Measurements from ENCODE around the gene APLF.

Gene APLF

DNA sequence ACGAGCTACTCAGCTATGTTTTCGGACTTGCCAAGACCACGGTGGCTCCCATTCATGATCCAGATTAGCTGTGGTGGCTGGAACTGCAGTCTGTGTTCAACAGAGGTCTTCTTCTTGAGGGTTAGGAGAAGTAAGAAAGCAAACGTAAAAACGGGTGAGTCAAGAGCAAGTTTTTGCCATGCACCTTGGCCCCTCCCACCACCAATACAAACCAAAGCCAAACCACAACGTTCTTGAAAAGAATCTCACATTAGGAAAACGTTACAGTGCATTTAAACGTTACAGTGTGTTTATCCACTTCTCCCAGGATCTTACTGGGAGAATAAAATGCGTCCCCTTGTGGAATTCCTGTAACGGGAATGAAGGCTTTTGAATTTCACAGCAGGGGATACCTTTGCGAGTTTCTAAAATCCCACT is 1.0 kb upstream of the APLF start:
- Histone ChIP-seq H3K4me3 (ENCODE audit: low read length) (peak overlapping the region; percentile 87), H3K9me3 (replicated peaks; ENCODE audit: insufficient read depth, low read length) (no peaks in the 10 kb centered on the region), H3K4me1 (ENCODE audit: low read length) (peaks cover 26% of the 10 kb centered on the region), H3K36me3 (replicated peaks; ENCODE audit: insufficient read depth, low read length) (no peaks in the 10 kb centered on the region), H3K9ac (ENCODE audit: low read length) (peak overlapping the region; percentile 74), H3K4me2 (ENCODE audit: low read depth, low read length) (peak overlapping the region; percentile 80), H3K79me2 (ENCODE audit: low read length) (peaks cover 12% of the 10 kb centered on the region), H3K9me2 (replicated peaks; ENCODE audit: insufficient read depth, low read length) (no peaks in the 10 kb centered on the region), H3F3A (ENCODE audit: insufficient read depth, low read length) (peaks cover 23% of the 10 kb centered on the region), H4K20me1 (ENCODE audit: insufficient read depth, low read length) (no peaks in the 10 kb centered on the region), H2AFZ (ENCODE audit: low read length) (peak overlapping the region; percentile 86), H3K27ac (ENCODE audit: low read length) (peak overlapping the region; percentile 69; the same call in 1 of the 2 replicates), H3K27me3 (replicated peaks; ENCODE audit: insufficient read depth, low read length) (no peaks in the 10 kb centered on the region)
- no peak for TF ChIP-seq EZH2phosphoT487 (IDR thresholded peaks at IDR 0.05; ENCODE audit: low read length)
- TF ChIP-seq EZH2 (optimal IDR thresholded peaks at IDR 0.05; ENCODE audit: low read depth, low read length), result no peak
- TF ChIP-seq, protein P1, sequence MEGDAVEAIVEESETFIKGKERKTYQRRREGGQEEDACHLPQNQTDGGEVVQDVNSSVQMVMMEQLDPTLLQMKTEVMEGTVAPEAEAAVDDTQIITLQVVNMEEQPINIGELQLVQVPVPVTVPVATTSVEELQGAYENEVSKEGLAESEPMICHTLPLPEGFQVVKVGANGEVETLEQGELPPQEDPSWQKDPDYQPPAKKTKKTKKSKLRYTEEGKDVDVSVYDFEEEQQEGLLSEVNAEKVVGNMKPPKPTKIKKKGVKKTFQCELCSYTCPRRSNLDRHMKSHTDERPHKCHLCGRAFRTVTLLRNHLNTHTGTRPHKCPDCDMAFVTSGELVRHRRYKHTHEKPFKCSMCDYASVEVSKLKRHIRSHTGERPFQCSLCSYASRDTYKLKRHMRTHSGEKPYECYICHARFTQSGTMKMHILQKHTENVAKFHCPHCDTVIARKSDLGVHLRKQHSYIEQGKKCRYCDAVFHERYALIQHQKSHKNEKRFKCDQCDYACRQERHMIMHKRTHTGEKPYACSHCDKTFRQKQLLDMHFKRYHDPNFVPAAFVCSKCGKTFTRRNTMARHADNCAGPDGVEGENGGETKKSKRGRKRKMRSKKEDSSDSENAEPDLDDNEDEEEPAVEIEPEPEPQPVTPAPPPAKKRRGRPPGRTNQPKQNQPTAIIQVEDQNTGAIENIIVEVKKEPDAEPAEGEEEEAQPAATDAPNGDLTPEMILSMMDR (IDR thresholded peaks at IDR 0.05; ENCODE audit: low read length), result no peak
- DNase-seq, result peak; percentile 76

DNA sequence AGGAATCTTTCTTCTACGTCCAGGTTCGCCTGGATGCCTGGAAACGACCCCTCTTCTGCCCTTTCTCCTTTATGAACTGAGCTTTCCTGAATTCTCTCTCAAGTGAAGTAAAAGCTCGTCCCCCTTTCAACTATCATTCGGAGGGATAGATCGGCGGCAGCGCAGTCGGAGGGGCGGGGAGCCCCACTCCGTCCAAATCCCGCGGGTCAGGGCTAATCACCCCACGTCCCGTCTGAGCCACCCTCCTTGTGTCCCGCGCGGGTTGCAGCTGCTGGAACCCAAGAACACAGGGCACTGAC is 658 bp upstream of the APLF start:
- Histone ChIP-seq H3K9me2 (replicated peaks; ENCODE audit: insufficient read depth, low read length) (no peaks in the 10 kb centered on the region), H3K79me2 (ENCODE audit: low read length) (peaks cover 12% of the 10 kb centered on the region), H3K9ac (ENCODE audit: low read length) (peak overlapping the region; percentile 74), H2AFZ (ENCODE audit: low read length) (peak overlapping the region; percentile 86), H4K20me1 (ENCODE audit: insufficient read depth, low read length) (no peaks in the 10 kb centered on the region), H3K27me3 (replicated peaks; ENCODE audit: insufficient read depth, low read length) (no peaks in the 10 kb centered on the region), H3K36me3 (replicated peaks; ENCODE audit: insufficient read depth, low read length) (no peaks in the 10 kb centered on the region), H3K4me2 (ENCODE audit: low read depth, low read length) (peak overlapping the region; percentile 80), H3K4me3 (ENCODE audit: low read length) (peak overlapping the region; percentile 87), H3K27ac (ENCODE audit: low read length) (peak overlapping the region; percentile 69; the same call in 1 of the 2 replicates), H3K9me3 (replicated peaks; ENCODE audit: insufficient read depth, low read length) (no peaks in the 10 kb centered on the region), H3K4me1 (ENCODE audit: low read length) (peaks cover 26% of the 10 kb centered on the region), H3F3A (ENCODE audit: insufficient read depth, low read length) (peaks cover 23% of the 10 kb centered on the region)
- TF ChIP-seq EZH2phosphoT487 (IDR thresholded peaks at IDR 0.05; ENCODE audit: low read length), result no peak
- TF ChIP-seq EZH2 (optimal IDR thresholded peaks at IDR 0.05; ENCODE audit: low read depth, low read length), result no peak
- TF ChIP-seq, protein P1 (IDR thresholded peaks at IDR 0.05; ENCODE audit: low read length), result no peak
- DNase-seq, result no peak

DNA sequence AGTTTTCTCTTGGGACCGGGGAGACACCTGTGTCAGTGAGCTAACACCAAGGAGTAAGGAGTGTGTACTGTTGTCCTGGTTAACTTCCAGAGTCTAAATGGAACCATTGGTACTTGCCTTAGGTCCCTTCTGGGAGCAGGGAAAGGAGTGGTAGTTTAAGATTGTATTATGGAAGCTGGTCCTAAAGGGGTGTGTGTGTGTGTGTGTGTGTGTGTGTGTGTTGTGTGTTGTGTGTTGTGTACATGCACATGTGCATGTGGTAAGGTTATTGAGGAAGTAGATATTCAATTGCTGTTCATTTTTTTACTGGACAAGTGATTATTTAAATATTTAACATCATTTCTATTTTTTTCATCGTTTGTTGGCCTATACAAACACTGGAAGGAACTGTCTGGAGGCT is 1.4 kb downstream of the APLF start:
- Histone ChIP-seq H3K9me3 (replicated peaks; ENCODE audit: insufficient read depth, low read length) (no peaks in the 10 kb centered on the region), H3K9ac (ENCODE audit: low read length) (no peak overlapping the region), H3K27me3 (replicated peaks; ENCODE audit: insufficient read depth, low read length) (no peaks in the 10 kb centered on the region), H3K36me3 (replicated peaks; ENCODE audit: insufficient read depth, low read length) (no peaks in the 10 kb centered on the region), H3K4me2 (ENCODE audit: low read depth, low read length) (peak overlapping the region; percentile 65; the same call in 1 of the 2 replicates), H3K9me2 (replicated peaks; ENCODE audit: insufficient read depth, low read length) (no peaks in the 10 kb centered on the region), H4K20me1 (ENCODE audit: insufficient read depth, low read length) (no peaks in the 10 kb centered on the region), H3K27ac (ENCODE audit: low read length) (no peak overlapping the region), H3K4me1 (ENCODE audit: low read length) (peaks cover 22% of the 10 kb centered on the region), H2AFZ (ENCODE audit: low read length) (no peak overlapping the region), H3K4me3 (ENCODE audit: low read length) (no peak overlapping the region), H3K79me2 (ENCODE audit: low read length) (peaks cover 12% of the 10 kb centered on the region), H3F3A (ENCODE audit: insufficient read depth, low read length) (peaks cover 23% of the 10 kb centered on the region)
- no peak for DNase-seq
- TF ChIP-seq EZH2phosphoT487 (IDR thresholded peaks at IDR 0.05; ENCODE audit: low read length) (no peak), EZH2 (optimal IDR thresholded peaks at IDR 0.05; ENCODE audit: low read depth, low read length) (no peak)
- TF ChIP-seq, protein P1 (IDR thresholded peaks at IDR 0.05; ENCODE audit: low read length), result no peak

Measured in MM.1S (cell line).